OCI-LY7 (cell line): ENCODE measurements around the gene PSG5.

ENCODE experiments used
- CTCF ChIP-seq: fragments of 200-600 bp; sonication (generic); conservative IDR thresholded peaks from 2 replicates; pipeline ENCODE4 v1.5.1; 2014; ENCODE audit warnings: mild to moderate bottlenecking, antibody characterized with exemption, low read length, moderate library complexity, mixed read lengths
- EZH2phosphoT487 ChIP-seq: fragments of 200-600 bp; sonication (generic); IDR thresholded peaks from 2 replicates; pipeline ENCODE4 v1.6.1; 2018; ENCODE audit warnings: low read depth, borderline replicate concordance, mild to moderate bottlenecking, mixed run types, antibody characterized with exemption, low read length, moderate library complexity, mixed read lengths

GRCh38 chr19:43207991-43208390, 21.7 kb upstream of the PSG5 start:
- TF ChIP-seq CTCF = no peak
- TF ChIP-seq EZH2phosphoT487 = no peak
